ENCODE results near the gene MDFIC2. TPM values are rescaled to one million over a fixed set of nuclear protein-coding genes. Genes with fewer than 3 reads are reported as not detected.

Gene MDFIC2
- total RNA-seq: not detected

DNA sequence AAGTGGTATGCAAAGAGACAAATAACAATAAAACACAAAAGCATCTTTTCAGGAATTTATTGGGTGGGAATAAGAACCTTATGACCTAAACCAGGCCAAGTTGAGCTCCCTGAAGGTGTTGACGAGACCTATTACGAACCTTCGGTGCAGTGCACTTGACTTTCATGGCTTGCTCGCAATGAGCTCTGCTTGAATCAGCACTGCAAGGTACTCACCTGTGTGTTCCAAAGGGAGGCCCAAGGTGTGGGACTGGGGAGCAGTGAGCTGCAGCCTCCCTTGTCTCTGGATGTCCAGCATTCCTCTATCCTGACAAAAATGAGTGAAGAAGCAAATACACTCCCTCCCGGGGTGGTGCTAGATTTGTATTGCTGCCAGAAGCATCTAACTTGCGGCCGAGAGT, at the start of gene MDFIC2:
TSS of gene MDFIC2 (minus strand) at position 303 of the 400 bp plus-strand sequence. CDS start 665 bp downstream, outside the sequence.
- TF ChIP-seq, protein P1, sequence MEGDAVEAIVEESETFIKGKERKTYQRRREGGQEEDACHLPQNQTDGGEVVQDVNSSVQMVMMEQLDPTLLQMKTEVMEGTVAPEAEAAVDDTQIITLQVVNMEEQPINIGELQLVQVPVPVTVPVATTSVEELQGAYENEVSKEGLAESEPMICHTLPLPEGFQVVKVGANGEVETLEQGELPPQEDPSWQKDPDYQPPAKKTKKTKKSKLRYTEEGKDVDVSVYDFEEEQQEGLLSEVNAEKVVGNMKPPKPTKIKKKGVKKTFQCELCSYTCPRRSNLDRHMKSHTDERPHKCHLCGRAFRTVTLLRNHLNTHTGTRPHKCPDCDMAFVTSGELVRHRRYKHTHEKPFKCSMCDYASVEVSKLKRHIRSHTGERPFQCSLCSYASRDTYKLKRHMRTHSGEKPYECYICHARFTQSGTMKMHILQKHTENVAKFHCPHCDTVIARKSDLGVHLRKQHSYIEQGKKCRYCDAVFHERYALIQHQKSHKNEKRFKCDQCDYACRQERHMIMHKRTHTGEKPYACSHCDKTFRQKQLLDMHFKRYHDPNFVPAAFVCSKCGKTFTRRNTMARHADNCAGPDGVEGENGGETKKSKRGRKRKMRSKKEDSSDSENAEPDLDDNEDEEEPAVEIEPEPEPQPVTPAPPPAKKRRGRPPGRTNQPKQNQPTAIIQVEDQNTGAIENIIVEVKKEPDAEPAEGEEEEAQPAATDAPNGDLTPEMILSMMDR (IDR thresholded peaks at IDR 0.05): no peak
- Histone ChIP-seq H3K9me3 (no peaks in the 10 kb centered on the region), H3K4me3 (no peak within 1 kb of the TSS), H3K27me3 (no peaks in the 10 kb centered on the region), H3K27ac (no peak within 1 kb of the TSS), H3K36me3 (no peaks in the 10 kb centered on the region), H3K4me1 (no peaks in the 10 kb centered on the region)
- no peak for DNase-seq (ENCODE audit: low spot score)

- Histone ChIP-seq H3K4me3 (no peak overlapping the region), H3K36me3 (no peaks in the 10 kb centered on the region), H3K27me3 (no peaks in the 10 kb centered on the region), H3K4me1 (no peaks in the 10 kb centered on the region), H3K9me3 (peaks cover 0 to 19% of the 10 kb centered on the region in 2 donors), H3K27ac (no peak overlapping the region)
- TF ChIP-seq, protein P1 (IDR thresholded peaks at IDR 0.05): no peak
- DNase-seq (ENCODE audit: low spot score): no peak
These were observed 48.7 kb upstream of the MDFIC2 start for GRCh38 chr3:70360979-70361760.

DNA sequence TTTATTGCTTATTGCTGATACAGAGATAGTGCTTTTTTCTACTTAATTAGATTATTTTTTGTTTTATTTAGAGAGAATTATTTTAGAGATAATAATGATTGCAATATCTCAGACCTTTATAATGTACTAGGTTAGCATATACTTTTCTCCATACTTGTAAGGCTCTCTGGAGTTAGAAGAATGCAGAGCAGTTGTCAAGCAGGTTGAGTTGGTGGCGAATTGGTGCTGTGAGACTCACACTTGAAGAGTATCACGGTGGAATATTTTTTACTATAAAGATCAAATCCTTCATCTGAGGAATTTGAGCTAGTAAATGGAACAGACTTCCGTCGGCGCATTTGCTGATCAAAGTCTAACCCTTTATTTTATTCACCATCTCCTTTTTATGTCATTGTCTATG, 47.3 kb upstream of the MDFIC2 start:
- H3K9me3 ChIP-seq: peaks cover 0 to 9% of the 10 kb centered on the region in 2 donors
- H3K27ac ChIP-seq: no peak overlapping the region
- H3K27me3 ChIP-seq: no peaks in the 10 kb centered on the region
- TF ChIP-seq, protein P1 (IDR thresholded peaks at IDR 0.05): no peak
- H3K4me3 ChIP-seq: no peak overlapping the region
- no peak for DNase-seq (ENCODE audit: low spot score)
- H3K36me3 ChIP-seq: no peaks in the 10 kb centered on the region
- no peaks in the 10 kb centered on the region for H3K4me1 ChIP-seq

DNA sequence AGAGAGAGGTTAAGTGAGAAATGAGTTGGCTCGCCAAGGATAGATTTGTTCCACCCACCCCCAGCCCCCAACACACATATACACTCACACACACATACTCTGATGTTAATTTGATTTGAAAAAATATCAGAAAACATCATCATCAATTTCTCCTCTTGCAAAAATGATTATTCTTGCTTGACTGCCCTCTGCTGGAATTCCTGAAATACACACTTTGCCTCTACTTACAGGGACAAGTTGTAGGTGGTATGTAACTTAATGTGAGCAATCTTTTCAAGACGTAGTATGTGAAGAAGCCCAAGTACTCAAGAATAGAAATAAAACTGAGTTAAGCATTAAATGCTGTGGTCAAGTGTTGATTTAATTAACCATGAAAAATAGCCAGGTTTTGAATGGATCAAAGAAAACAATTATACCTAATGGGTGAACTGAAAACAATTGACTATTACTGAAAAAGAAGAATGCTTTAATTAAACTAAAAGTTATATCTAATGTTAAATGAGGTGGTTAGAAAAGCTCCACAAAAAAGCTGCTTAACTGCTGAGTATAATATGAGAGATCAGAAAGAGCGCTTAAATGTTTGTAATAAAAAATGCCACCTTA, 46.6 kb upstream of the MDFIC2 start:
- Histone ChIP-seq H3K4me1 (no peaks in the 10 kb centered on the region), H3K9me3 (peaks cover 0 to 2% of the 10 kb centered on the region in 2 donors), H3K36me3 (no peaks in the 10 kb centered on the region), H3K27me3 (no peaks in the 10 kb centered on the region), H3K4me3 (no peak overlapping the region), H3K27ac (no peak overlapping the region)
- no peak for DNase-seq (ENCODE audit: low spot score)
- TF ChIP-seq, protein P1 (IDR thresholded peaks at IDR 0.05): peak; percentile 51 to 72

- Histone ChIP-seq H3K36me3 (no peaks in the 10 kb centered on the region), H3K27ac (no peak overlapping the region), H3K4me1 (no peaks in the 10 kb centered on the region), H3K27me3 (no peaks in the 10 kb centered on the region), H3K4me3 (no peak overlapping the region), H3K9me3 (no peaks in the 10 kb centered on the region)
- TF ChIP-seq, protein P1 (IDR thresholded peaks at IDR 0.05): no peak
- no peak for DNase-seq (ENCODE audit: low spot score)
These were observed 39.8 kb upstream of the MDFIC2 start for GRCh38 chr3:70352215-70352614.
